ENCODE measurements around the gene SOX6.

- TF ChIP-seq CTCF (IDR thresholded peaks at IDR 0.05) = no peak
- TF ChIP-seq POLR2AphosphoS5 (IDR thresholded peaks at IDR 0.05; ENCODE audit: low read depth, low read length) = no peak
- TF ChIP-seq PBX3 (IDR thresholded peaks at IDR 0.05) = no peak
- no peak for TF ChIP-seq YY1 (IDR thresholded peaks at IDR 0.05; ENCODE audit: low read depth)
- TF ChIP-seq MAX (IDR thresholded peaks at IDR 0.05; ENCODE audit: low read depth) = no peak
- no peak for TF ChIP-seq GABPA (IDR thresholded peaks at IDR 0.05; ENCODE audit: low read depth)
- no peak for TF ChIP-seq USF1 (IDR thresholded peaks at IDR 0.05; ENCODE audit: borderline replicate concordance, low read depth)
- no peak for TF ChIP-seq EZH2phosphoT487 (IDR thresholded peaks at IDR 0.05; ENCODE audit: borderline replicate concordance, low read depth)
- no peak for TF ChIP-seq EP300 (IDR thresholded peaks at IDR 0.05; ENCODE audit: borderline replicate concordance in 1 of 2, low read depth in 1 of 2, low read length in 1 of 2)
- no peak for TF ChIP-seq TAF1 (IDR thresholded peaks at IDR 0.05; ENCODE audit: borderline replicate concordance, low read depth, low read length)
- TF ChIP-seq MXI1 (IDR thresholded peaks at IDR 0.05; ENCODE audit: low read depth, low read length) = no peak
- TF ChIP-seq SIN3A (IDR thresholded peaks at IDR 0.05; ENCODE audit: borderline replicate concordance, low read depth, low read length) = no peak
These were observed 277.4 kb downstream of the SOX6 start for GRCh38 chr11:16078936-16079335.

Data from SK-N-SH (cell line).